ENCODE results near the gene CRACR2B. TPM values are rescaled to one million over a fixed set of nuclear protein-coding genes. Genes with fewer than 3 reads are reported as not detected.

Gene CRACR2B
- total and polyA plus RNA-seq, 2 of the 8 experiments (the other 6 are each of a cell fraction or from before 2014, with no cell fraction given) = 18.2 to 26.4 TPM

DNA sequence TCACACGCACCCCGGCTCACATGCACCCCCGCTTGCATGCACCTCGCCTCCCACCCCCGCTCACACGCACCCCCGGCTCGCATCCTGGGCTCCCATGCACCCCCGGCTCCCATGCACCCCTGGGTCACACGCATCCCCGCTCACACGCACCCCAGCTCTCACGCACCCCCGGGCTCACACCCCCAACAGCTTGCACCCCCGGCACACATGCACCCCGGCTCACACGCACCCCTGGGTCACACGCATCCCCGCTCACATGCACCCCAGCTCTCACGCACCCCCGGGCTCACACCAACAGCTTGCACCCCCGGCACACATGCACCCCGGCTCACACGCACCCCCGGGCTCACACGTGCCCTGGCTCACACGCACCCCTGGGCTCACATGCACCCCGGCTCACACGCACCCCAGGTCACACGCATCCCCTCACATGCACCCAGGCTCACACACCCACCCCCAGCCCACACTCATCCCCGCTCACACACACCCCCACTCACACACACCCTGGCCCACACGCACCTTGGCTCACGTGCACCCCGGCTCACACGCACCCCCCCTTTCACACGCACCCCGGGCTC, 31.1 kb downstream of the CRACR2B start (continued):
- TF ChIP-seq EP300 (IDR thresholded peaks at IDR 0.05; ENCODE audit: borderline replicate concordance in 1 of 2, low read depth in 2 of 2, low read length in 2 of 2) (no peak), SAP30 (IDR thresholded peaks at IDR 0.05; ENCODE audit: insufficient read depth, insufficient replicate concordance, low read length) (no peak), BACH1 (IDR thresholded peaks at IDR 0.05; ENCODE audit: low read length) (no peak), JUN (IDR thresholded peaks at IDR 0.05; ENCODE audit: low read depth, low read length) (no peak), ATF3 (IDR thresholded peaks at IDR 0.05; ENCODE audit: insufficient read depth, low read depth, low read length) (no peak), CHD2 (IDR thresholded peaks at IDR 0.05; ENCODE audit: low read length) (no peak)
- TF ChIP-seq, protein P1, sequence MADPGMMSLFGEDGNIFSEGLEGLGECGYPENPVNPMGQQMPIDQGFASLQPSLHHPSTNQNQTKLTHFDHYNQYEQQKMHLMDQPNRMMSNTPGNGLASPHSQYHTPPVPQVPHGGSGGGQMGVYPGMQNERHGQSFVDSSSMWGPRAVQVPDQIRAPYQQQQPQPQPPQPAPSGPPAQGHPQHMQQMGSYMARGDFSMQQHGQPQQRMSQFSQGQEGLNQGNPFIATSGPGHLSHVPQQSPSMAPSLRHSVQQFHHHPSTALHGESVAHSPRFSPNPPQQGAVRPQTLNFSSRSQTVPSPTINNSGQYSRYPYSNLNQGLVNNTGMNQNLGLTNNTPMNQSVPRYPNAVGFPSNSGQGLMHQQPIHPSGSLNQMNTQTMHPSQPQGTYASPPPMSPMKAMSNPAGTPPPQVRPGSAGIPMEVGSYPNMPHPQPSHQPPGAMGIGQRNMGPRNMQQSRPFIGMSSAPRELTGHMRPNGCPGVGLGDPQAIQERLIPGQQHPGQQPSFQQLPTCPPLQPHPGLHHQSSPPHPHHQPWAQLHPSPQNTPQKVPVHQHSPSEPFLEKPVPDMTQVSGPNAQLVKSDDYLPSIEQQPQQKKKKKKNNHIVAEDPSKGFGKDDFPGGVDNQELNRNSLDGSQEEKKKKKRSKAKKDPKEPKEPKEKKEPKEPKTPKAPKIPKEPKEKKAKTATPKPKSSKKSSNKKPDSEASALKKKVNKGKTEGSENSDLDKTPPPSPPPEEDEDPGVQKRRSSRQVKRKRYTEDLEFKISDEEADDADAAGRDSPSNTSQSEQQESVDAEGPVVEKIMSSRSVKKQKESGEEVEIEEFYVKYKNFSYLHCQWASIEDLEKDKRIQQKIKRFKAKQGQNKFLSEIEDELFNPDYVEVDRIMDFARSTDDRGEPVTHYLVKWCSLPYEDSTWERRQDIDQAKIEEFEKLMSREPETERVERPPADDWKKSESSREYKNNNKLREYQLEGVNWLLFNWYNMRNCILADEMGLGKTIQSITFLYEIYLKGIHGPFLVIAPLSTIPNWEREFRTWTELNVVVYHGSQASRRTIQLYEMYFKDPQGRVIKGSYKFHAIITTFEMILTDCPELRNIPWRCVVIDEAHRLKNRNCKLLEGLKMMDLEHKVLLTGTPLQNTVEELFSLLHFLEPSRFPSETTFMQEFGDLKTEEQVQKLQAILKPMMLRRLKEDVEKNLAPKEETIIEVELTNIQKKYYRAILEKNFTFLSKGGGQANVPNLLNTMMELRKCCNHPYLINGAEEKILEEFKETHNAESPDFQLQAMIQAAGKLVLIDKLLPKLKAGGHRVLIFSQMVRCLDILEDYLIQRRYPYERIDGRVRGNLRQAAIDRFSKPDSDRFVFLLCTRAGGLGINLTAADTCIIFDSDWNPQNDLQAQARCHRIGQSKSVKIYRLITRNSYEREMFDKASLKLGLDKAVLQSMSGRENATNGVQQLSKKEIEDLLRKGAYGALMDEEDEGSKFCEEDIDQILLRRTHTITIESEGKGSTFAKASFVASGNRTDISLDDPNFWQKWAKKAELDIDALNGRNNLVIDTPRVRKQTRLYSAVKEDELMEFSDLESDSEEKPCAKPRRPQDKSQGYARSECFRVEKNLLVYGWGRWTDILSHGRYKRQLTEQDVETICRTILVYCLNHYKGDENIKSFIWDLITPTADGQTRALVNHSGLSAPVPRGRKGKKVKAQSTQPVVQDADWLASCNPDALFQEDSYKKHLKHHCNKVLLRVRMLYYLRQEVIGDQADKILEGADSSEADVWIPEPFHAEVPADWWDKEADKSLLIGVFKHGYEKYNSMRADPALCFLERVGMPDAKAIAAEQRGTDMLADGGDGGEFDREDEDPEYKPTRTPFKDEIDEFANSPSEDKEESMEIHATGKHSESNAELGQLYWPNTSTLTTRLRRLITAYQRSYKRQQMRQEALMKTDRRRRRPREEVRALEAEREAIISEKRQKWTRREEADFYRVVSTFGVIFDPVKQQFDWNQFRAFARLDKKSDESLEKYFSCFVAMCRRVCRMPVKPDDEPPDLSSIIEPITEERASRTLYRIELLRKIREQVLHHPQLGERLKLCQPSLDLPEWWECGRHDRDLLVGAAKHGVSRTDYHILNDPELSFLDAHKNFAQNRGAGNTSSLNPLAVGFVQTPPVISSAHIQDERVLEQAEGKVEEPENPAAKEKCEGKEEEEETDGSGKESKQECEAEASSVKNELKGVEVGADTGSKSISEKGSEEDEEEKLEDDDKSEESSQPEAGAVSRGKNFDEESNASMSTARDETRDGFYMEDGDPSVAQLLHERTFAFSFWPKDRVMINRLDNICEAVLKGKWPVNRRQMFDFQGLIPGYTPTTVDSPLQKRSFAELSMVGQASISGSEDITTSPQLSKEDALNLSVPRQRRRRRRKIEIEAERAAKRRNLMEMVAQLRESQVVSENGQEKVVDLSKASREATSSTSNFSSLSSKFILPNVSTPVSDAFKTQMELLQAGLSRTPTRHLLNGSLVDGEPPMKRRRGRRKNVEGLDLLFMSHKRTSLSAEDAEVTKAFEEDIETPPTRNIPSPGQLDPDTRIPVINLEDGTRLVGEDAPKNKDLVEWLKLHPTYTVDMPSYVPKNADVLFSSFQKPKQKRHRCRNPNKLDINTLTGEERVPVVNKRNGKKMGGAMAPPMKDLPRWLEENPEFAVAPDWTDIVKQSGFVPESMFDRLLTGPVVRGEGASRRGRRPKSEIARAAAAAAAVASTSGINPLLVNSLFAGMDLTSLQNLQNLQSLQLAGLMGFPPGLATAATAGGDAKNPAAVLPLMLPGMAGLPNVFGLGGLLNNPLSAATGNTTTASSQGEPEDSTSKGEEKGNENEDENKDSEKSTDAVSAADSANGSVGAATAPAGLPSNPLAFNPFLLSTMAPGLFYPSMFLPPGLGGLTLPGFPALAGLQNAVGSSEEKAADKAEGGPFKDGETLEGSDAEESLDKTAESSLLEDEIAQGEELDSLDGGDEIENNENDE (IDR thresholded peaks at IDR 0.05; ENCODE audit: insufficient replicate concordance, low read length) = no peak

All from H1 (cell line).